ENCODE data around the gene GINS2.

The GINS2 gene

DNA sequence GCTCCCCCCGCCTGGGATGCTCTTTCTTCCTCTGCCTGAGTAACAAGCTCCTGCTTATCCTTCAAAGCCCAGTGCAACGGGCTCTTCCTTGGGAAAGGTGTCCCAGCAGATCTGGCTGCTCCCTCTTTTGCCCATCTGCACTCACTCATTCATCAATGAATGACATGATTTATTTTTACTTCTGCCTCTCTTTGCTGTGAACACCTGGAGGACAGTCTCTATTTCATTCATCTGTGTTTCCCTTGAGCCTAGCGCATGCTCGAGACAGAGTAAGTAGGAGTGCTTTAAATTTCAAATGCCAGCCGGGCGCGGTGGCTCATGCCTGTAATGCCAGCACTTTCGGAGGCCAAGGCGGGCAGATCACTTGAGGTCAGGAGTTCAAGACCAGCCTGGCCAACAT is 22.0 kb upstream of the GINS2 start:
- TF ChIP-seq, protein P1, sequence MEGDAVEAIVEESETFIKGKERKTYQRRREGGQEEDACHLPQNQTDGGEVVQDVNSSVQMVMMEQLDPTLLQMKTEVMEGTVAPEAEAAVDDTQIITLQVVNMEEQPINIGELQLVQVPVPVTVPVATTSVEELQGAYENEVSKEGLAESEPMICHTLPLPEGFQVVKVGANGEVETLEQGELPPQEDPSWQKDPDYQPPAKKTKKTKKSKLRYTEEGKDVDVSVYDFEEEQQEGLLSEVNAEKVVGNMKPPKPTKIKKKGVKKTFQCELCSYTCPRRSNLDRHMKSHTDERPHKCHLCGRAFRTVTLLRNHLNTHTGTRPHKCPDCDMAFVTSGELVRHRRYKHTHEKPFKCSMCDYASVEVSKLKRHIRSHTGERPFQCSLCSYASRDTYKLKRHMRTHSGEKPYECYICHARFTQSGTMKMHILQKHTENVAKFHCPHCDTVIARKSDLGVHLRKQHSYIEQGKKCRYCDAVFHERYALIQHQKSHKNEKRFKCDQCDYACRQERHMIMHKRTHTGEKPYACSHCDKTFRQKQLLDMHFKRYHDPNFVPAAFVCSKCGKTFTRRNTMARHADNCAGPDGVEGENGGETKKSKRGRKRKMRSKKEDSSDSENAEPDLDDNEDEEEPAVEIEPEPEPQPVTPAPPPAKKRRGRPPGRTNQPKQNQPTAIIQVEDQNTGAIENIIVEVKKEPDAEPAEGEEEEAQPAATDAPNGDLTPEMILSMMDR (conservative IDR thresholded peaks at IDR 0.05; ENCODE audit: low read depth), result no peak
- ChIA-PET POLR2A (ENCODE audit: low non-redundant PET) (interaction anchor here (0.6 kb wide), 1 partner anchor 14 kb away, joined by 4 read pairs; no protein-coding TSS in a partner anchor), CTCF (no interaction called here)
- DNase-seq (ENCODE audit: low spot score), result no peak
- peak overlapping the region; percentile 13; the same call in 1 of the 2 replicates for H3K27ac ChIP-seq

DNA sequence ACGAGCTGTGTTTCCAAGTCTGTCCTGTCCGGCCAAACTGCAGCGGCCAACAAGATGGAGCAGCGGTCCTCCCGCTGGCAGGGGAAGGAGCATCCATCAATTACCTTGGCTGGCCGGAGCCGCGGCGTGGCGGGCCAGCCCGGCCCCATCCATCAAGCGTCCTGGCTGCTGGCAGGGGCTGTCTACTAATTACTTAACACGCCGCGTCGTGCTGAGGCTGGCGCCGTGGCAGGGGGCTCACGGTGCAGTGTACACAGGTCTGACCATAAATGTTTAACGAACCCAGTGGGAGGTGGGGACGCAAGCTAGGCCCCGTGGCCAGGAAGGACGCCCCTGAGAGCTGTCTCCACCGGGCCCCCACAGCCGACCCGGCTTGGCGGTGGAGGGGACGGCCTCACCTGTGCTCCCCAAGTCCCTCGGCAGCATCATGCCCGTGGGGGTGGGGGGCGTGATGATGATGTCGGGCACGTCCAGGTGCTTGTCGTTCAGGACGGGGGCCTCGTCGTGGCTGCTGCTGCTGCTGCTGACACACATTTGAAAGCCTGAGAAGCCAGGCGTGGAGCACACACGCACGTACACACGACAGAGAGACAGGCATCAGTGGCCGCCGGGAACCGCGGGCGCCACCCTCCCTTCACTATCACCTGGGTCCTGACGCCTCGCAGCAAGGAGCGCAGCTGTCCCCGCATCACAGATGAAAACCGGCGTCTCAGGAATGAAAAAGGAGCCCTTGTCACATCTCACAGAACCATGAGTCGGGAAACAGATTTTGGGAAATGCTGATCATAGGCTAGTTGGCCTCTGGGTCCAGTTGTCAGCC is 21.2 kb upstream of the GINS2 start:
- CTCF ChIA-PET, result no interaction called here
- no peak for DNase-seq (ENCODE audit: low spot score)
- POLR2A ChIA-PET (ENCODE audit: low non-redundant PET), result no interaction called here
- H3K27ac ChIP-seq, result peak overlapping the region; percentile 13; the same call in 1 of the 2 replicates
- TF ChIP-seq, protein P1 (conservative IDR thresholded peaks at IDR 0.05; ENCODE audit: low read depth), result no peak

DNA sequence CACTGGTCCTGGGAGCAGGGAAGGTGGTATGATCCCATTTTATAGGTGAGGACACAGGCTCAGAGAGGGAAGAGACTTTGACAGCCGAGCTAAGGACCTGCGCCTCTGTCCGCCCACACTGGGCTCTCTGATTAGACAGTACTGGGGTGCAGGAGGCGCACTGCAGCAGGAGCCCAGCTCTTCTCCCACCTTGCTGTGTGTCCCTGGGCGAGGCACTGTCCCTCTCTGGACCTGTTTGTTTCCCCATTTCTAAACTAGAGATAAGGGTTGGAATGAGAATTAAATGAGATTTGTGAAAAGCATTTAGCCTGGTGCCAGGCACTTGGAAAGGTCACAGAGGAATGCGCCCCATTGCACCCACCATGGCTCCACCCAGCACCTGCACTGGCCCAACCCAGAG is 19.6 kb upstream of the GINS2 start:
- ChIA-PET POLR2A (ENCODE audit: low non-redundant PET) (no interaction called here), CTCF (no interaction called here)
- TF ChIP-seq, protein P1 (conservative IDR thresholded peaks at IDR 0.05; ENCODE audit: low read depth), result no peak
- DNase-seq (ENCODE audit: low spot score), result no peak
- peak overlapping the region; percentile 37; the same call in 1 of the 2 replicates for H3K27ac ChIP-seq

DNA sequence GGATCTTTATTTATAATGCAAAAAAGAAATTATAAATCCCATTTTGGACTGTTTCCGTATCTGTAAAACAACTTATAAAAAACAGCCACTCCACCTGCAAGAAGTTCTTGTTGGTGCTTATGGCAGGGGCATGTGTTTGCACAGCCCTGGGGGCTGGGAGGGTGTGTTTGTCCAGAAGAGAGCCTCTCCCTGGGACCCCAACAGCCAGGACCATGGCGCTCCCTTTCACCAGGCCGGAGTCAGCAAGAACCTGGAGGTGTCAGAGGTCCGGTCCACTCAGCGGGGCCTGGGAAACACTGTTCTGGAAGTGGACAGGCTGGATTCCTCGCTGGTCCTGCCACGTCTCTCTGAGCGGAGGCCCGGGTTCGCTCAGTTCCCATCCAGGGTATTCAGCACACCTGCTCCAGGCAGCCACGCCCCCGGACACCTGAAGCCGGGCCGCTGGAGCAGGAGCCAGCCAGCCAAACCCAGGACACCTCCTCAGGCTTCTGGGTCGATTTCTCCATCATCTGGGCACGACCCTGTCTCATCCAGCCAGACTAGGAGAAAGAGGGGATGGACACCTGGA is 18.9 kb upstream of the GINS2 start:
- POLR2A ChIA-PET (ENCODE audit: low non-redundant PET), result no interaction called here
- DNase-seq (ENCODE audit: low spot score), result no peak
- TF ChIP-seq, protein P1 (conservative IDR thresholded peaks at IDR 0.05; ENCODE audit: low read depth), result no peak
- CTCF ChIA-PET, result no interaction called here
- H3K27ac ChIP-seq, result peak overlapping the region; percentile 37

DNA sequence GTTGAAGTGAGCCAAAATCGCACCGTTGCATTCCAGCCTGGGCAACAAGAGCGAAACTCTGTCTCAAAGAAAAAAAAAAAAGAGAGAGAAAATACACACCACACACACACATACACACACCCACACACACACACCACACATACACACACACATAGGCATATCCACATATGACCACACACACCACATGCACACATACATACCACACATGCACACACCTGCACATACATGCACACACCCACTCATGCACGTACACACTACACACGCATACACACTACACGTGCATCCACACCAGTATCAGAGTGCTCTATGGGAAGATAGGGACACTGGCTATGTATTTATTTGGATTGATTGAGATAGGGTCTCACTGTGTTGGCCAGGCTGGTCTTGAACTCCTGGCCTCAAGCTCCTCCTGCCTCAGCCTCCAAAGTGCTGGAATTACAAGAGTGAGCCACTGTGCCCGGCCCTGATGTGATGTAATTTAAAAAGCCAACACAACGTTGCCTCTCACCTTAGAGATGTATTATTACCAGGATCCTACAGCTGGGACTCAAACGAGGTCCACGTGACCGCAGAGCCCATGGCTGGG is 17.8 kb upstream of the GINS2 start:
- H3K27ac ChIP-seq, result peak overlapping the region; percentile 37; the same call in 1 of the 2 replicates
- ChIA-PET CTCF (no interaction called here), POLR2A (ENCODE audit: low non-redundant PET) (no interaction called here)
- TF ChIP-seq, protein P1 (conservative IDR thresholded peaks at IDR 0.05; ENCODE audit: low read depth), result no peak
- DNase-seq (ENCODE audit: low spot score), result no peak

DNA sequence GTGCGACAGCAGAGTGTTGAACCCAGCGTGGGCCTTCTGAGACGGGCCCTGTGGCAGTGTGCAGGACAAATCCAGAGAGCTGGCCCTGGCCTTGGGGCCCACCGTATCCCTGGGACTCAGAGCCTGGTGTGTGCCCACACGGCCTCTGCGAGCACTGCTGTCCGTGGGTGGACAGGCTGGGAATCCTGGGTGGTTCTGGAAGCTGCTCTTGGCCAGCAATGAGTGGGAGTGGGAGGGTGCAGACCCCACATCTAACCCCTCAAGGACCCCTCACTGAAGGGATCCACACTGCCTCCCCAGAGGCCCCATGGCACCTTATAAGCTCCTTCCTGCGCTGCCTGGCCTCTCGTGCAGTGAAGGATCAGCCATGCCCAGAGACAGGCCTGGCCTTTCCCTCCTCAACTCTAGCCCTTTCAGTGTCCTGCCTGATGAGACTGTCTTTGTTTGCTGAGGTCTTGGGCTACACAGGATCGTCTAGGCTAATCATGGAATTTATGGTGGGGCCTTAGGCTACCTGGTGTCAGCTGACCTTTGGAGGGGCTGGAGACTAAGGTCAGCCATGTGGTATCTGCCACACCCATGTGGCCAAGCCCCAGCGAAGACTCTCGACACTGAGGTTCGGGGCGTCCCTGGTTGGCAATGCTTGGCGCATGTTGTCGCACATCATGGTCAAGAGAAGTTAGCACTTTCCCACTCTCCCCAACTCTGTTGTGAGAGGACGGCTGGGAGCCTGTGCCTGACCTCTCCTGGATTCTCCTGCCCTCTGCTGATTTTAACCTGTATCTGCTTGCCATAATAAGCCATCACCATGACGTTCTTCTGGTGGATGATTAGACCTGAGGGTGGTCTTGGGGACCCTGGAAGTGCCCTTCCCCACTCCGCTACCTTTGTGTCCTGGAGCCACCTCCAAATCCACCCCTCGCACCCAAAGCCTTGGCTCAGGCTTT is 16.4 kb upstream of the GINS2 start:
- peak overlapping the region; percentile 35 for H3K27ac ChIP-seq
- no peak for DNase-seq (ENCODE audit: low spot score)
- ChIA-PET CTCF (interaction anchor here (0.6 kb wide), 1 partner anchor 21 kb away, joined by 3 read pairs; no protein-coding TSS in a partner anchor), POLR2A (ENCODE audit: low non-redundant PET) (no interaction called here)
- TF ChIP-seq, protein P1 (conservative IDR thresholded peaks at IDR 0.05; ENCODE audit: low read depth), result no peak

Data from RWPE1 (cell line).